Fibroblast of the aortic adventitia (primary cell): ENCODE results near the gene SUPT4H1. TPM values are rescaled to one million over a fixed set of nuclear protein-coding genes. Genes with fewer than 3 reads are reported as not detected.
A peak's percentile ranks its signal among the peaks of the same experiment; 100 is the strongest.
"Not testable (repeated sequence)": the region's sequence is repeated elsewhere in the genome, so short reads cannot be mapped to it uniquely, and the experiment has no call there.

Source experiments
- DNase-seq: peaks from one replicate; pipeline ENCODE4 v3.0.0-alpha.2; 2010; ENCODE audit warnings: low read depth
- H3K4me3 ChIP-seq: 2 replicates; pipeline ENCODE4 v1.5.1; 2011; ENCODE audit warnings: low read depth, mild to moderate bottlenecking, control low read depth, low read length, moderate library complexity
- CTCF ChIP-seq: IDR thresholded peaks from 2 replicates; pipeline ENCODE4 v1.5.1; 2011; ENCODE audit warnings: mild to moderate bottlenecking, low read length, control low read depth, inconsistent platforms; ENCODE audit not compliant: insufficient read depth
- total RNA-seq: library from RNA; depleted of rRNA; stranded (reverse); fragments of >200 nt; gene quantifications from 2 replicates; pipeline ENCODE4 v1.2.3, GENCODE V29; 2012; ENCODE audit warnings: low replicate concordance

Gene SUPT4H1
- 18.2 and 34.9 TPM in 2 replicates for total RNA-seq

GRCh38 chr17:58351831-58352595 is at the start of gene SUPT4H1:
SUPT4H1 (minus strand) TSS chr17:58352201; CDS start chr17:58352135, 66 bp downstream.
- no peak for TF ChIP-seq CTCF
- peak; percentile 90 for DNase-seq
- H3K4me3 ChIP-seq: peak within 1 kb of the TSS; percentile 100

GRCh38 chr17:58401287-58401686 is 49.3 kb upstream of the SUPT4H1 start:
- no peak for DNase-seq
- H3K4me3 ChIP-seq: no peak overlapping the region
- TF ChIP-seq CTCF: no peak

GRCh38 chr17:58400826-58401225 is 48.8 kb upstream of the SUPT4H1 start:
- TF ChIP-seq CTCF: no peak

GRCh38 chr17:58399974-58400373 is 48.0 kb upstream of the SUPT4H1 start:
- H3K4me3 ChIP-seq: no peak overlapping the region
- no peak for DNase-seq
- no peak for TF ChIP-seq CTCF

More at GRCh38 chr17:58400826-58401225, 48.8 kb upstream of the SUPT4H1 start:
- no peak for DNase-seq
- no peak overlapping the region for H3K4me3 ChIP-seq

GRCh38 chr17:58398574-58399266 is 46.7 kb upstream of the SUPT4H1 start:
- DNase-seq: no peak
- no peak for TF ChIP-seq CTCF

GRCh38 chr17:58397421-58397820 is 45.4 kb upstream of the SUPT4H1 start:
- not testable (repeated sequence) for H3K4me3 ChIP-seq, DNase-seq

More at GRCh38 chr17:58398574-58399266, 46.7 kb upstream of the SUPT4H1 start:
- no peak overlapping the region for H3K4me3 ChIP-seq

- TF ChIP-seq CTCF: no peak
Measured at GRCh38 chr17:58396173-58396572, 44.2 kb upstream of the SUPT4H1 start.

More at GRCh38 chr17:58396173-58396572, 44.2 kb upstream of the SUPT4H1 start:
- no peak overlapping the region for H3K4me3 ChIP-seq
- DNase-seq: no peak
